ENCODE results near the gene ANO9.

DNA sequence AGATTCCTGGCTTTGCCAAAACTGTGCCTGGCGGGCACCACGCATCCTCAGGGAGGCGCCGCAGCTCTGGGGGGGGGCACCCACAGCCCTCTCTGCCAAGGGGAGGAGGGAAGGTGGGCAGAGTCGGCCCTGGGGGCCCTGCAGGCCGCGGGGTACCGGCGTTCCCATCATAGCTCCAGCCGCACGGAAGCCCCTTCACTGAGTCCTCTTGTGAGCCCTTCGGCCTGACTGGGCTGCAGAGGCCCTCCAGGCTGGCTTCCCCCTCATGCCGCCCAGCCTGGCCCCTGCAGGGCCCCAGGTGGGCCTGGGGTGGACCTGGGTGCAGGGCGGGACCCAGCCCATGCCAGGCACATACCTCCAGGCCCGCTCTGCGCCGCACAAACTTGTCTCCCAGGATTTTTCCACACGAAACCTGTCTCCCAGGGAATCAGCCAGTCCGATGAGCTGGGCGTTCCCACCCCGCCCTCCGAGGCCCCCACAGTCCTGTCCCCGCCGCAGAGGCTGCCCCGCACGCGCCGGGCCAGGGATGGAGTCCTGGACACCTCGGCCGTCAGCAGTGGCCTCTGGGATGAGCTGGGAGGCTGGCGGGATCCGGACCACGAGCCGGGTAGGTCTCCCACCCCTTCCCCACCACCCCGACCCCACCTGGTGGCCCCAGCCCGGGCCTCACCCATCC, 49.6 kb downstream of the ANO9 start:
- TF ChIP-seq, protein P1, sequence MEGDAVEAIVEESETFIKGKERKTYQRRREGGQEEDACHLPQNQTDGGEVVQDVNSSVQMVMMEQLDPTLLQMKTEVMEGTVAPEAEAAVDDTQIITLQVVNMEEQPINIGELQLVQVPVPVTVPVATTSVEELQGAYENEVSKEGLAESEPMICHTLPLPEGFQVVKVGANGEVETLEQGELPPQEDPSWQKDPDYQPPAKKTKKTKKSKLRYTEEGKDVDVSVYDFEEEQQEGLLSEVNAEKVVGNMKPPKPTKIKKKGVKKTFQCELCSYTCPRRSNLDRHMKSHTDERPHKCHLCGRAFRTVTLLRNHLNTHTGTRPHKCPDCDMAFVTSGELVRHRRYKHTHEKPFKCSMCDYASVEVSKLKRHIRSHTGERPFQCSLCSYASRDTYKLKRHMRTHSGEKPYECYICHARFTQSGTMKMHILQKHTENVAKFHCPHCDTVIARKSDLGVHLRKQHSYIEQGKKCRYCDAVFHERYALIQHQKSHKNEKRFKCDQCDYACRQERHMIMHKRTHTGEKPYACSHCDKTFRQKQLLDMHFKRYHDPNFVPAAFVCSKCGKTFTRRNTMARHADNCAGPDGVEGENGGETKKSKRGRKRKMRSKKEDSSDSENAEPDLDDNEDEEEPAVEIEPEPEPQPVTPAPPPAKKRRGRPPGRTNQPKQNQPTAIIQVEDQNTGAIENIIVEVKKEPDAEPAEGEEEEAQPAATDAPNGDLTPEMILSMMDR (IDR thresholded peaks at IDR 0.05): no peak
- no peak for TF ChIP-seq POLR2A (IDR thresholded peaks at IDR 0.05)
